NOMO-1 treated with DMSO at 0.1 percent for 48 hours (cell line): ENCODE results near the gene STAG1.
"Not testable (repeated sequence)": the region's sequence is repeated elsewhere in the genome, so short reads cannot be mapped to it uniquely, and the experiment has no call there.

ENCODE experiments used
- DNase-seq: peaks from one replicate; lab custom pipeline; 2025; ENCODE audit not compliant: unreplicated experiment; lab: John Stamatoyannopoulos, UW

STAG1 gene

DNA sequence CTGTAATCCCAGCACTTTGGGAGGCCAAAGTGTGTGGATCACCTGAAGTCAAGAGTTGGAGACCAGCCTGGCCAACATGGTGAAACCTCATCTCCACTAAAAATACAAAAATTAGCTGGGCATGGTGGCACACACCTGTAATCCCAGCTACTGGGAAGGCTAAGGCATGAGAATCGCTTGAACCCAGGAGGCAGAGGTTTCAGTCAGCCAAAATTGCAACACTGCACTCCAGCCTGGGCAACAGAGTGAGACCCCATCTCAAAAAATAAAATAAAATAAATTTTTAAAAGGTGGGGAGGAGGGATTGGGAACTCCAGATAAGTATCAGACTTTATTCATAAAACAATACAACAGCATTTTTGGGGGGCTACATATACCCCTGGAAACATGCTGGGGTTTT, 42.4 kb downstream of the STAG1 start:
- DNase-seq = not testable (repeated sequence)

DNA sequence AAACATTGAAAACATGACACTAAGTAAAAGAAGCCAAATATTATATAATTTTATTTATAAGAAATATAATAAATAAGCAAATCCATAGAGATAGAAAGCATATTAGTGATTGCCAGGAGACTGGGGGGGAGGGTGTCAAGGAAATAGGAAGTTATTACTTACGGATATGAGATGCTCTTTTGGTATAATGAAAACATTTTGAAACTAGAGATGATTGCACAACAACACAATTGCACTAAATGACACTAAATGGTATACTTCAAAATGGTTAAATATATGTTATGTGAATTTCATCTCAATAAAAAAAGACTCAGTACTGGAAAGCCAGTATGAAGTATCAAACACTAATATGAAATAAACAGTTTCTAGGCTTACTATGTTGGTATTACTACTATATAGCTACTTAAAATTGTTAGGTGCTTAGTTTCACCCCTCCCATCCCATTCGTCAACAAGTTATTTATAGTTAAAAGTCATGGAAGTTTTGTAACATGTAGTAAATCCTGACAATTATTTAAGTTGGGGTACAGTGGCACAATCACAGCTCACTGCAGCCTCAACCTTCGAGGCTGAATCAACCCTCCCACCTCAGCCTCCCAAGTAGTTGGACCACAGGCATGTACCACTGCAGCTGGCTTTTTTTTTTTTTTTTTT, 43.7 kb downstream of the STAG1 start:
- DNase-seq = peak; percentile 92

GRCh38 chr3:136703429-136703828, 48.7 kb downstream of the STAG1 start:
- DNase-seq = no peak

GRCh38 chr3:136699271-136699828, 52.8 kb downstream of the STAG1 start:
- DNase-seq = no peak

- DNase-seq = no peak
These were observed 53.8 kb downstream of the STAG1 start for GRCh38 chr3:136698361-136698760.

DNA sequence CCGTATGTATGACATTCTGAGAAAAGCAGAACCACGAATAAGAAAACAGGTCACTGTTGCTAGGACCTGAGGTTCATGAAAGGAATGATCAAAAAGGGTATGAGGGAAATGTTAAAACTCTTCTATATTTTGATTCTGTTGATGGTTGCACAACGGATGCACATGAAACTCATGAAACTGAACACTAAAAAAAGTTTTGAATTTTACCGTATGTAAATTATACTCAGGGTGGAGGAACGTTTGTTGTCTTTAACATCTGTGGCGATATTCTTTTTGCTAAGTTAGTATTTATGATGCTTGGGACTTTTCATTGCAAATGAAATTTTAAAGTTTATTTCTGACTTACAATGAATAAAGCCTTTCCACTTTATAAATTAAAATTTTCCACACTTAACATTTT, 55.4 kb downstream of the STAG1 start:
- DNase-seq = no peak

DNA sequence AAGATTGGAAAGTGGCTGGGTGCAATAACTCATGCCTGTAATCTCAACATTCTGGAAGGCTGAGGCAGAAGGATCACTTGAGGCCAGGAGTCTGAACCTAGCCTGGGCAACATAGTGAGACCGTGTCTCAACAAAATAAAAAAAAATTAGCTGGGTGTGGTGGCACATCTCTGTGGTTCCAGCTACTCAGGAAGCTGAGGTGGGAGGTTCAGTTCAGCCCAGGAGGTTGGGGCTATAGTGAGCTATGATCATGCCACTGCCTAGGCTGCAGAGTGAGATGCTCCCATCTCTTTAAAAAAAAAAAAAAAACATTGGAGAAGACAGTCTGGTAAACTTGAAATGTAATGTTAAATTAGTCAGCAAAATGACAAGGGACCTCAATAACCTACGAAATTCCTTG, 57.9 kb downstream of the STAG1 start:
- DNase-seq = no peak

- DNase-seq = no peak
These were observed 61.6 kb downstream of the STAG1 start for GRCh38 chr3:136690599-136690998.

DNA sequence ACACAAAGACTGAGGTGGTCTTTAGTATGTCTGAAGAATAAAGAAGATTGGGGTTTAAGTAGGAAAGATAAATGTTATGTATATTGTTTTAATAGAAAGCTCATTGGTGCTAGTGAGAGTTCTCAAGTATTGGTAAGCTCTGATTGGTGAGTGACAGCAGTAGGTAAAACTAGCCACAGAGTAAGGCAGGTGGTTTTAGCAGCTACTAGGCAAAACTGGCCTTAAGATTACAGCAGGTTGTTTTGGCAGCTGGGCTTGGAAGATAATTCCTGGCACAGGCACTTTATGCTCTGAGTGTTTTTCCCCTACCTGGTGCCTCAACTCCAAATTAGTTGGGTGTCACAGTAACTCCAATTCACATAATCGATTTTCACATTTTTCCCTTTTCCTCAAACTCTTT, 66.3 kb downstream of the STAG1 start:
- no peak for DNase-seq

DNA sequence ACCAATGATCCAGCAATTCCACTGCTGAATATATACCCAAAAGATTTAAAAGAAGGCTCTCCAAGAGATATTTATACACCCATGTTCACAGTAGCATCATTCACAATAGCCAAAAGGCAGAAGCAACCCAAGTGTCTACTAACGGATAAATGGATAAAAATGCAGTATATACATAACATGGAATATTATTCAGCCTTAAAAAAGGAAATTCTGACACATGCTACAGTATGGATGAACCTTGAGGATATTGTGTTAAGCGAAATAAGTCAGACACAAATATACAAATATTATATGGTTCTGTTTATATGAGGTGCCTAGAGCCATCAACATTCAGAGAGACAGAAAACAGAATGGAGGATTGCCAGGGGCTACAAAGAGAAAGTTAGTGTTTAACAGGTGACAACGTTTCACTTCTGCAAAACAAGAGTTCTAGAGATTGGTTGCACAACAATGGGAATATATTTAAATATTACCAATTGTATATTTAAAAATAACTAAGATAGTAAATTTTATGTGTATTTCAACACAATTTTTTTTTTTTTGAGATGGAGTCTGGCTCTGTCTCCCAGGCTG, 69.4 kb downstream of the STAG1 start:
- peak; percentile 72 for DNase-seq

- no peak for DNase-seq
These were observed 73.2 kb downstream of the STAG1 start for GRCh38 chr3:136678981-136679380.

- no peak for DNase-seq
These were observed 76.2 kb downstream of the STAG1 start for GRCh38 chr3:136676009-136676408.

- no peak for DNase-seq
These were observed 76.9 kb downstream of the STAG1 start for GRCh38 chr3:136675150-136675858.

- no peak for DNase-seq
These were observed 79.7 kb downstream of the STAG1 start for GRCh38 chr3:136672457-136672856.

- no peak for DNase-seq
These were observed 80.3 kb downstream of the STAG1 start for GRCh38 chr3:136671921-136672320.

DNA sequence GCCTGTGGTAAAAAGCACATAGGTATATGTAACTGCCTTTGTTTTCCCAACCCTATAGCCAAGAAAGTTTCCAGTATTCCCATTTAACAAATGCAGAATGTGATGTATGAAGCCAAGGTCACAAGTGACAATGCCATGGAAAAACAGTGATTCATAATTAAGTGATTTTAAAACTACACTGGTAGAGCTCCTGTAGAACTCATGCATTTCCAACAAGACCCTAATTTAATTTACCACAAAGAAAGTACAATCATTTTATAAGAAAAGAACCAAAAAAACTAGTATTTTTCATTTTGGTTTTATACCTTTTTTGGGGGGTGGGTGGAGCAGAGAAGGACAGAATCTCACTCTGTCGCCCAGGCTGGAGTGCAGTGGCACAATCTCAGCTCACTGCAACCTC, 82.0 kb downstream of the STAG1 start:
- no peak for DNase-seq

DNA sequence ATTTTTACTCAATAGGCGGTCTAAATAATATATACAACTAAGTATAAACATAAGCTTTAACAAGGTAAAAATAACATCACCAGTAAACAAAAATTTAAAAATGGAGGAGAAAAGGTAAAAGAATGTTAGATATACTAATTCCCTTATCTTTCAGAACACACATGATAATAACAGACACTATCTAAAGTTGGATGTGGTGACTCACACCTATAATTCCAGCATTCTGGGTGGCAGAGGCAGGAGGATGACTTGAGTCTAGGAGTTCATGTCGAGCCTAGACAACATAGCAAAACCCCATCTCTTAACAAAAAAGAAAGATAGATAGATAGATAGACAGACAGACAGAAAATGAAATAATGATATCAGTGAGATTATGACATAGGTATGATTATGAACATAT, 85.1 kb downstream of the STAG1 start:
- no peak for DNase-seq

DNA sequence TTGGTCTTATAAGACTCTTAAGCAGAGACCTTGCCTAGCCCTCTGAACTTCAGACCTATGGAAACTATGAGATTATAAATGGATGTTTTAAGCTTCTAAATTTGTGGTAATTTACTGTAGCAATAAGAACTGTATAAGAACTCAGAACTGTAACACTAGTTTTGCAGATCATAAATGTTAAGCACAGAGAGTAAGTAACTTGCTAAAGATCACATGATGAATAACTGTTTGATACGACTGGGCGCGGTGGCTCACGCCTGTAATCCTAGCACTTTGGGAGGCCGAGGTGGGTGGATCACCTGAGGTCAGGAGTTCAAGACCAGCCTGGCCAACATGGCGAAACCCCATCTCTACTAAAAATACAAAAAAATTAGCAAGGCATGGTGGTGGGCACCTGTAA, 85.9 kb downstream of the STAG1 start:
- not testable (repeated sequence) for DNase-seq

DNA sequence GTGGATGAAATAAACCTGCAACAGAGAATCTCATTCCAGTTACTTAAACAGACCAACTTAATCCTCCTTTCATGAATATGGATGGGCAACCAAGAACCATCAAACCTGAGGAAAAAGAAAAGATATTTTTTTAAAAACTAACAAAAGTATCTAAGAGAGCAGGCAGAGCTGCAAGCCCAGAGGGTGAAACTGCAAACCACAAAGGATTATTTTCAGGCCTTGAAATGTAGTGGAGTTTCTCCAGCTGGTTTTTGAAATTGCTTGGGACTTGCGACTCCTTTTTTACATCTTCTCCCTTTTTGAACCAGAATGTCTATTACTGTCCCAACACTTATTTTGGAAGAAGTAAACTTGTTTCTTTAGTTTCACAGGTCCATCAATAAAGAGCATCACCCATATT, 87.4 kb downstream of the STAG1 start:
- no peak for DNase-seq

- DNase-seq = no peak
These were observed 90.9 kb downstream of the STAG1 start for GRCh38 chr3:136661282-136661681.

- DNase-seq = no peak
These were observed 93.1 kb downstream of the STAG1 start for GRCh38 chr3:136658946-136659682.

- DNase-seq = no peak
These were observed 94.7 kb downstream of the STAG1 start for GRCh38 chr3:136657526-136657925.
